ENCODE data around the gene IL27RA. TPM values are rescaled to one million over a fixed set of nuclear protein-coding genes. Genes with fewer than 3 reads are reported as not detected.

The IL27RA gene
- total RNA-seq, 1 experiment from 2014 or later, result 2.6 TPM

GRCh38 chr19:14090509-14091080 is 59.0 kb downstream of the IL27RA start, which contains the start of gene SAMD1:
SAMD1 (minus strand) TSS chr19:14090751.
- in situ Hi-C loops (cut with HindIII; ENCODE audit: low pct_unique_long_range_greater_than_20kb, low sequenced_read_pairs), result no loop called here
- peak; percentile 72 for DNase-seq (ENCODE audit: low read depth, low spot score)

- DNase-seq (ENCODE audit: low read depth, low spot score), result peak; percentile 25
- in situ Hi-C loops (cut with HindIII; ENCODE audit: low pct_unique_long_range_greater_than_20kb, low sequenced_read_pairs), result no loop called here
Measured at GRCh38 chr19:14091081-14091812, 59.7 kb downstream of the IL27RA start.

GRCh38 chr19:14091813-14092462 is 60.4 kb downstream of the IL27RA start:
- in situ Hi-C loops (cut with HindIII; ENCODE audit: low pct_unique_long_range_greater_than_20kb, low sequenced_read_pairs), result no loop called here
- DNase-seq (ENCODE audit: low read depth, low spot score), result no peak

GRCh38 chr19:14093117-14093823 is 61.7 kb downstream of the IL27RA start:
- DNase-seq (ENCODE audit: low read depth, low spot score), result no peak
- in situ Hi-C loops (cut with HindIII; ENCODE audit: low pct_unique_long_range_greater_than_20kb, low sequenced_read_pairs), result no loop called here

- in situ Hi-C loops (cut with HindIII; ENCODE audit: low pct_unique_long_range_greater_than_20kb, low sequenced_read_pairs), result no loop called here
- DNase-seq (ENCODE audit: low read depth, low spot score), result no peak
Measured at GRCh38 chr19:14094854-14095253, 63.3 kb downstream of the IL27RA start.

- DNase-seq (ENCODE audit: low read depth, low spot score), result no peak
- in situ Hi-C loops (cut with HindIII; ENCODE audit: low pct_unique_long_range_greater_than_20kb, low sequenced_read_pairs), result no loop called here
Measured at GRCh38 chr19:14096272-14096992, 64.9 kb downstream of the IL27RA start.

GRCh38 chr19:14097532-14098151 is 66.1 kb downstream of the IL27RA start:
- in situ Hi-C loops (cut with HindIII; ENCODE audit: low pct_unique_long_range_greater_than_20kb, low sequenced_read_pairs), result no loop called here
- no peak for DNase-seq (ENCODE audit: low read depth, low spot score)

GRCh38 chr19:14101003-14101545 is 69.5 kb downstream of the IL27RA start:
- in situ Hi-C loops (cut with HindIII; ENCODE audit: low pct_unique_long_range_greater_than_20kb, low sequenced_read_pairs), result no loop called here
- no peak for DNase-seq (ENCODE audit: low read depth, low spot score)

GRCh38 chr19:14102102-14102696 is 70.6 kb downstream of the IL27RA start:
- in situ Hi-C loops (cut with HindIII; ENCODE audit: low pct_unique_long_range_greater_than_20kb, low sequenced_read_pairs), result no loop called here
- no peak for DNase-seq (ENCODE audit: low read depth, low spot score)

- in situ Hi-C loops (cut with HindIII; ENCODE audit: low pct_unique_long_range_greater_than_20kb, low sequenced_read_pairs), result no loop called here
Measured at GRCh38 chr19:14102756-14103155, 71.2 kb downstream of the IL27RA start.

More at GRCh38 chr19:14102756-14103155, 71.2 kb downstream of the IL27RA start:
- no peak for DNase-seq (ENCODE audit: low read depth, low spot score)

Other genes with a start within 250 kb of the IL27RA start
- 1.3 and 1.4 TPM in 2 replicates for gene ZSWIM4, start 236.3 kb upstream of the IL27RA start, total RNA-seq (2014; rRNA removed; shearing (Covaris generic))
- gene NANOS3, start 154.6 kb upstream of the IL27RA start, total RNA-seq (2014; rRNA removed; shearing (Covaris generic)), result not detected in 2 replicates
- gene BRME1, start 125.6 kb upstream of the IL27RA start, total RNA-seq (2014; rRNA removed; shearing (Covaris generic)), result 0.56 and 1.1 TPM in 2 replicates
- gene CC2D1A, start 125.6 kb upstream of the IL27RA start, total RNA-seq (2014; rRNA removed; shearing (Covaris generic)), result 10.5 and 11.0 TPM in 2 replicates
- gene PODNL1, start 93.3 kb upstream of the IL27RA start, total RNA-seq (2014; rRNA removed; shearing (Covaris generic)), result not detected in 2 replicates
- gene DCAF15, start 79.3 kb upstream of the IL27RA start, total RNA-seq (2014; rRNA removed; shearing (Covaris generic)), result 8.3 and 9.3 TPM in 2 replicates
- 0.87 and 0.90 TPM in 2 replicates for gene RFX1, start 25.4 kb upstream of the IL27RA start, total RNA-seq (2014; rRNA removed; shearing (Covaris generic))
- gene RLN3, start 3.6 kb upstream of the IL27RA start, total RNA-seq (2014; rRNA removed; shearing (Covaris generic)), result not detected in 2 replicates
- gene PALM3, start 30.3 kb downstream of the IL27RA start, total RNA-seq (2014; rRNA removed; shearing (Covaris generic)), result not detected in 2 replicates
- gene MISP3, start 41.0 kb downstream of the IL27RA start, total RNA-seq (2014; rRNA removed; shearing (Covaris generic)), result 0.53 and 0.77 TPM in 2 replicates
- gene C19orf67, start 54.0 kb downstream of the IL27RA start, total RNA-seq (2014; rRNA removed; shearing (Covaris generic)), result not detected in 2 replicates
- gene SAMD1, start 59.0 kb downstream of the IL27RA start, total RNA-seq (2014; rRNA removed; shearing (Covaris generic)), result 17.2 and 25.9 TPM in 2 replicates
- 15.3 and 19.7 TPM in 2 replicates for gene PRKACA, start 86.0 kb downstream of the IL27RA start, total RNA-seq (2014; rRNA removed; shearing (Covaris generic))
- gene ASF1B, start 104.8 kb downstream of the IL27RA start, total RNA-seq (2014; rRNA removed; shearing (Covaris generic)), result 16.6 TPM in 2 replicates
- 5.0 and 8.1 TPM in 2 replicates for gene ADGRL1, start 174.4 kb downstream of the IL27RA start, total RNA-seq (2014; rRNA removed; shearing (Covaris generic))

Measured in SK-MEL-5 (cell line).